Fibroblast of skin of left biceps (primary cell): Measurements from ENCODE around the gene FUT9.
"Not testable (repeated sequence)": the region's sequence is repeated elsewhere in the genome, so short reads cannot be mapped to it uniquely, and the experiment has no call there.

Source experiments
- DNase-seq, 2 experiments: peaks; one replicate each; pipeline ENCODE4 v3.0.0-alpha.2; 2013; ENCODE audit warnings: low read depth in 2 of 2

FUT9 gene

GRCh38 chr6:96186094-96186493 lies 170.3 kb downstream of the FUT9 start:
- no peak for DNase-seq

GRCh38 chr6:96186516-96187195 lies 170.9 kb downstream of the FUT9 start:
- DNase-seq, result no peak

GRCh38 chr6:96194675-96195074 lies 178.9 kb downstream of the FUT9 start:
- DNase-seq, result no peak

- DNase-seq, result no peak
Observed at GRCh38 chr6:96195272-96195671, 179.5 kb downstream of the FUT9 start.

- no peak for DNase-seq
Observed at GRCh38 chr6:96196633-96197032, 180.9 kb downstream of the FUT9 start.

GRCh38 chr6:96197241-96197640 lies 181.5 kb downstream of the FUT9 start:
- DNase-seq, result no peak

- no peak for DNase-seq
Observed at GRCh38 chr6:96202571-96202970, 186.8 kb downstream of the FUT9 start.

- DNase-seq, result no peak
Observed at GRCh38 chr6:96211341-96211740, 195.6 kb downstream of the FUT9 start.

GRCh38 chr6:96212066-96212465 lies 196.3 kb downstream of the FUT9 start:
- no peak for DNase-seq

GRCh38 chr6:96213784-96214183 lies 198.0 kb downstream of the FUT9 start:
- DNase-seq, result no peak

GRCh38 chr6:96223695-96224094 lies 207.9 kb downstream of the FUT9 start:
- no peak for DNase-seq

- no peak for DNase-seq
Observed at GRCh38 chr6:96227135-96227534, 211.4 kb downstream of the FUT9 start.

GRCh38 chr6:96234444-96234843 lies 218.7 kb downstream of the FUT9 start:
- DNase-seq, result no peak

- no peak for DNase-seq
Observed at GRCh38 chr6:96235927-96236326, 220.2 kb downstream of the FUT9 start.

- DNase-seq, result no peak
Observed at GRCh38 chr6:96236471-96236870, 220.7 kb downstream of the FUT9 start.

GRCh38 chr6:96237638-96238347 lies 222.0 kb downstream of the FUT9 start:
- no peak for DNase-seq

- DNase-seq, result no peak
Observed at GRCh38 chr6:96246563-96246962, 230.8 kb downstream of the FUT9 start.

GRCh38 chr6:96249755-96250154 lies 234.0 kb downstream of the FUT9 start:
- DNase-seq, result no peak

GRCh38 chr6:96257751-96258150 lies 242.0 kb downstream of the FUT9 start:
- no peak for DNase-seq

GRCh38 chr6:96260787-96261430 lies 245.1 kb downstream of the FUT9 start:
- DNase-seq, result not testable (repeated sequence)
